ENCODE measurements around the gene NFIB.

- TF ChIP-seq PHF5A (CRISPR knock-in tag; IDR thresholded peaks at IDR 0.05; ENCODE audit: low read depth, unreplicated experiment): no peak
- TF ChIP-seq MLLT10 (CRISPR knock-in tag; IDR thresholded peaks at IDR 0.05): no peak
- no peak for TF ChIP-seq WIZ (CRISPR knock-in tag; IDR thresholded peaks at IDR 0.05)
- TF ChIP-seq, protein P1, sequence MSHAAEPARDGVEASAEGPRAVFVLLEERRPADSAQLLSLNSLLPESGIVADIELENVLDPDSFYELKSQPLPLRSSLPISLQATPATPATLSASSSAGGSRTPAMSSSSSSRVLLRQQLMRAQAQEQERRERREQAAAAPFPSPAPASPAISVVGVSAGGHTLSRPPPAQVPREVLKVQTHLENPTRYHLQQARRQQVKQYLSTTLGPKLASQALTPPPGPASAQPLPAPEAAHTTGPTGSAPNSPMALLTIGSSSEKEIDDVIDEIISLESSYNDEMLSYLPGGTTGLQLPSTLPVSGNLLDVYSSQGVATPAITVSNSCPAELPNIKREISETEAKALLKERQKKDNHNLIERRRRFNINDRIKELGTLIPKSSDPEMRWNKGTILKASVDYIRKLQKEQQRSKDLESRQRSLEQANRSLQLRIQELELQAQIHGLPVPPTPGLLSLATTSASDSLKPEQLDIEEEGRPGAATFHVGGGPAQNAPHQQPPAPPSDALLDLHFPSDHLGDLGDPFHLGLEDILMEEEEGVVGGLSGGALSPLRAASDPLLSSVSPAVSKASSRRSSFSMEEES (CRISPR knock-in tag; IDR thresholded peaks at IDR 0.05): no peak
- TF ChIP-seq EP300 (IDR thresholded peaks at IDR 0.05; ENCODE audit: low read depth in 2 of 2, low read length in 2 of 2): no peak
- TF ChIP-seq EP300 (CRISPR knock-in tag; IDR thresholded peaks at IDR 0.05; ENCODE audit: borderline replicate concordance): no peak
- no peak for TF ChIP-seq ZNF274 (CRISPR knock-in tag; IDR thresholded peaks at IDR 0.05)
- TF ChIP-seq, protein P2, sequence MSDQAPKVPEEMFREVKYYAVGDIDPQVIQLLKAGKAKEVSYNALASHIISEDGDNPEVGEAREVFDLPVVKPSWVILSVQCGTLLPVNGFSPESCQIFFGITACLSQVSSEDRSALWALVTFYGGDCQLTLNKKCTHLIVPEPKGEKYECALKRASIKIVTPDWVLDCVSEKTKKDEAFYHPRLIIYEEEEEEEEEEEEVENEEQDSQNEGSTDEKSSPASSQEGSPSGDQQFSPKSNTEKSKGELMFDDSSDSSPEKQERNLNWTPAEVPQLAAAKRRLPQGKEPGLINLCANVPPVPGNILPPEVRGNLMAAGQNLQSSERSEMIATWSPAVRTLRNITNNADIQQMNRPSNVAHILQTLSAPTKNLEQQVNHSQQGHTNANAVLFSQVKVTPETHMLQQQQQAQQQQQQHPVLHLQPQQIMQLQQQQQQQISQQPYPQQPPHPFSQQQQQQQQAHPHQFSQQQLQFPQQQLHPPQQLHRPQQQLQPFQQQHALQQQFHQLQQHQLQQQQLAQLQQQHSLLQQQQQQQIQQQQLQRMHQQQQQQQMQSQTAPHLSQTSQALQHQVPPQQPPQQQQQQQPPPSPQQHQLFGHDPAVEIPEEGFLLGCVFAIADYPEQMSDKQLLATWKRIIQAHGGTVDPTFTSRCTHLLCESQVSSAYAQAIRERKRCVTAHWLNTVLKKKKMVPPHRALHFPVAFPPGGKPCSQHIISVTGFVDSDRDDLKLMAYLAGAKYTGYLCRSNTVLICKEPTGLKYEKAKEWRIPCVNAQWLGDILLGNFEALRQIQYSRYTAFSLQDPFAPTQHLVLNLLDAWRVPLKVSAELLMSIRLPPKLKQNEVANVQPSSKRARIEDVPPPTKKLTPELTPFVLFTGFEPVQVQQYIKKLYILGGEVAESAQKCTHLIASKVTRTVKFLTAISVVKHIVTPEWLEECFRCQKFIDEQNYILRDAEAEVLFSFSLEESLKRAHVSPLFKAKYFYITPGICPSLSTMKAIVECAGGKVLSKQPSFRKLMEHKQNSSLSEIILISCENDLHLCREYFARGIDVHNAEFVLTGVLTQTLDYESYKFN (CRISPR knock-in tag; conservative IDR thresholded peaks at IDR 0.05): no peak
- no peak for TF ChIP-seq ZHX1 (CRISPR knock-in tag; IDR thresholded peaks at IDR 0.05; ENCODE audit: low read depth)
- TF ChIP-seq, protein P3, sequence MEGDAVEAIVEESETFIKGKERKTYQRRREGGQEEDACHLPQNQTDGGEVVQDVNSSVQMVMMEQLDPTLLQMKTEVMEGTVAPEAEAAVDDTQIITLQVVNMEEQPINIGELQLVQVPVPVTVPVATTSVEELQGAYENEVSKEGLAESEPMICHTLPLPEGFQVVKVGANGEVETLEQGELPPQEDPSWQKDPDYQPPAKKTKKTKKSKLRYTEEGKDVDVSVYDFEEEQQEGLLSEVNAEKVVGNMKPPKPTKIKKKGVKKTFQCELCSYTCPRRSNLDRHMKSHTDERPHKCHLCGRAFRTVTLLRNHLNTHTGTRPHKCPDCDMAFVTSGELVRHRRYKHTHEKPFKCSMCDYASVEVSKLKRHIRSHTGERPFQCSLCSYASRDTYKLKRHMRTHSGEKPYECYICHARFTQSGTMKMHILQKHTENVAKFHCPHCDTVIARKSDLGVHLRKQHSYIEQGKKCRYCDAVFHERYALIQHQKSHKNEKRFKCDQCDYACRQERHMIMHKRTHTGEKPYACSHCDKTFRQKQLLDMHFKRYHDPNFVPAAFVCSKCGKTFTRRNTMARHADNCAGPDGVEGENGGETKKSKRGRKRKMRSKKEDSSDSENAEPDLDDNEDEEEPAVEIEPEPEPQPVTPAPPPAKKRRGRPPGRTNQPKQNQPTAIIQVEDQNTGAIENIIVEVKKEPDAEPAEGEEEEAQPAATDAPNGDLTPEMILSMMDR (CRISPR knock-in tag; IDR thresholded peaks at IDR 0.05): no peak
Measured at GRCh38 chr9:14313378-14313940, 482 bp downstream of the NFIB start.

All from HepG2 (cell line).